Osteocyte (in vitro differentiated cells): ENCODE results near the gene WBP2NL. TPM values are rescaled to one million over a fixed set of nuclear protein-coding genes. Genes with fewer than 3 reads are reported as not detected.

Experiments used
- DNase-seq: peaks from one replicate; pipeline ENCODE4 v3.0.0; 2021; ENCODE audit warnings: mixed read lengths; ENCODE audit not compliant: unreplicated experiment; ENCODE audit errors: extremely low spot score
- H3K27ac Mint-ChIP-seq: one replicate; pipeline ENCODE4 v1.8.0; 2021; ENCODE audit warnings: mild to moderate bottlenecking, mixed read lengths; ENCODE audit not compliant: unreplicated experiment
- H3K27me3 Mint-ChIP-seq: one replicate; pipeline ENCODE4 v1.8.0; 2021; ENCODE audit warnings: mixed read lengths; ENCODE audit not compliant: unreplicated experiment
- H3K36me3 Mint-ChIP-seq: one replicate; pipeline ENCODE4 v1.8.0; 2021; ENCODE audit warnings: mixed read lengths; ENCODE audit not compliant: unreplicated experiment
- H3K4me1 Mint-ChIP-seq: one replicate; pipeline ENCODE4 v1.8.0; 2021; ENCODE audit warnings: mixed read lengths; ENCODE audit not compliant: unreplicated experiment
- H3K4me3 Mint-ChIP-seq: one replicate; pipeline ENCODE4 v1.8.0; 2021; ENCODE audit warnings: mild to moderate bottlenecking, moderate library complexity, mixed read lengths; ENCODE audit not compliant: unreplicated experiment
- H3K9me3 Mint-ChIP-seq: one replicate; pipeline ENCODE4 v1.8.0; 2021; ENCODE audit warnings: mixed read lengths; ENCODE audit not compliant: unreplicated experiment
- CTCF ChIP-seq: fragments of 200-600 bp; sonication (generic); IDR thresholded peaks from 2 replicates; pipeline ENCODE4 v1.5.0; 2021; ENCODE audit warnings: antibody characterized with exemption, mild to moderate bottlenecking, moderate library complexity
- total RNA-seq: library from RNA; stranded (reverse); gene quantifications from 2 replicates; pipeline ENCODE4 v1.2.1, GENCODE V29; 2021

Gene WBP2NL
- total RNA-seq, 1 donor from 2014 or later, result not detected

- no peak overlapping the region for H3K4me3 Mint-ChIP-seq
- H3K4me1 Mint-ChIP-seq, result peaks cover 19% of the 10 kb centered on the region
- H3K27me3 Mint-ChIP-seq, result no peaks in the 10 kb centered on the region
- H3K36me3 Mint-ChIP-seq, result no peaks in the 10 kb centered on the region
- H3K27ac Mint-ChIP-seq, result no peak overlapping the region
- H3K9me3 Mint-ChIP-seq, result no peaks in the 10 kb centered on the region
- DNase-seq, result no peak
- no peak for TF ChIP-seq CTCF
Observed at GRCh38 chr22:42076764-42077485, 78.3 kb downstream of the WBP2NL start.

GRCh38 chr22:42077486-42078125 is 79.0 kb downstream of the WBP2NL start:
- no peak overlapping the region for H3K27ac Mint-ChIP-seq
- H3K4me3 Mint-ChIP-seq, result no peak overlapping the region
- H3K27me3 Mint-ChIP-seq, result no peaks in the 10 kb centered on the region
- no peaks in the 10 kb centered on the region for H3K9me3 Mint-ChIP-seq
- H3K4me1 Mint-ChIP-seq, result peaks cover 20% of the 10 kb centered on the region
- TF ChIP-seq CTCF, result no peak
- peaks cover 3% of the 10 kb centered on the region for H3K36me3 Mint-ChIP-seq
- DNase-seq, result no peak

Other genes with a start within 250 kb of the WBP2NL start
- gene CCDC134, start 198.1 kb upstream of the WBP2NL start, total RNA-seq, result 7.8 and 10.0 TPM in 2 replicates
- gene SREBF2, start 165.7 kb upstream of the WBP2NL start, total RNA-seq, result 114 and 119 TPM in 2 replicates
- not detected in 2 replicates for gene SHISA8, start 83.7 kb upstream of the WBP2NL start, total RNA-seq
- 0.18 and 0.27 TPM in 2 replicates for gene TNFRSF13C, start 72.0 kb upstream of the WBP2NL start, total RNA-seq
- 6.9 and 7.2 TPM in 2 replicates for gene CENPM, start 51.6 kb upstream of the WBP2NL start, total RNA-seq
- gene SEPTIN3, start 29.3 kb upstream of the WBP2NL start, total RNA-seq, result 0.42 and 0.46 TPM in 2 replicates
- 23.5 and 24.8 TPM in 2 replicates for gene NAGA, start 72.0 kb downstream of the WBP2NL start, total RNA-seq
- gene PHETA2, start 75.5 kb downstream of the WBP2NL start, total RNA-seq, result not detected in 2 replicates
- 67.9 and 76.5 TPM in 2 replicates for gene SMDT1, start 80.9 kb downstream of the WBP2NL start, total RNA-seq
- 58.5 and 69.2 TPM in 2 replicates for gene NDUFA6, start 92.0 kb downstream of the WBP2NL start, total RNA-seq
- 1.4 and 1.5 TPM in 2 replicates for gene CYP2D6, start 132.0 kb downstream of the WBP2NL start, total RNA-seq